ENCODE data around the gene SMOC2. TPM values are rescaled to one million over a fixed set of nuclear protein-coding genes. Genes with fewer than 3 reads are reported as not detected.
"Not testable (repeated sequence)": the region's sequence is repeated elsewhere in the genome, so short reads cannot be mapped to it uniquely, and the experiment has no call there.

The SMOC2 gene
- total RNA-seq, 2 donors from 2014 or later: not detected

- Mint-ChIP-seq H3K36me3 (no peaks in the 10 kb centered on the region), H3K27ac (peak overlapping the region in 1 of 2 donors; percentile 34), H3K9me3 (no peaks in the 10 kb centered on the region)
- DNase-seq (ENCODE audit: low spot score in 2 of 2) (no peak), ATAC-seq (no peak)
Observed at GRCh38 chr6:168535711-168536110, 94.7 kb downstream of the SMOC2 start.

GRCh38 chr6:168536196-168536595, 95.2 kb downstream of the SMOC2 start:
- H3K36me3 Mint-ChIP-seq: no peaks in the 10 kb centered on the region
- DNase-seq (ENCODE audit: low spot score in 2 of 2) (no peak), ATAC-seq (no peak)
- no peak overlapping the region for H3K27ac Mint-ChIP-seq
- no peaks in the 10 kb centered on the region for H3K9me3 Mint-ChIP-seq

GRCh38 chr6:168536665-168537539, 95.9 kb downstream of the SMOC2 start:
- ATAC-seq: no peak
- H3K27ac Mint-ChIP-seq: no peak overlapping the region
- DNase-seq (ENCODE audit: low spot score in 2 of 2): no peak
- no peaks in the 10 kb centered on the region for H3K36me3 Mint-ChIP-seq
- H3K9me3 Mint-ChIP-seq: no peaks in the 10 kb centered on the region

GRCh38 chr6:168537540-168537884, 96.5 kb downstream of the SMOC2 start:
- Mint-ChIP-seq H3K36me3 (no peaks in the 10 kb centered on the region), H3K27ac (no peak overlapping the region), H3K9me3 (no peaks in the 10 kb centered on the region)
- DNase-seq (ENCODE audit: low spot score in 2 of 2) (no peak), ATAC-seq (no peak)

GRCh38 chr6:168538188-168538891, 97.4 kb downstream of the SMOC2 start:
- ATAC-seq: not testable (repeated sequence)

GRCh38 chr6:168538892-168539811, 98.2 kb downstream of the SMOC2 start:
- Mint-ChIP-seq H3K27ac (peak overlapping the region in 1 of 2 donors; percentile 17), H3K9me3 (no peaks in the 10 kb centered on the region), H3K36me3 (no peaks in the 10 kb centered on the region)
- no peak for DNase-seq (ENCODE audit: low spot score in 2 of 2)
- no peak for ATAC-seq

More at GRCh38 chr6:168538188-168538891, 97.4 kb downstream of the SMOC2 start:
- H3K27ac Mint-ChIP-seq; H3K36me3 Mint-ChIP-seq; DNase-seq (ENCODE audit: low spot score in 2 of 2); H3K9me3 Mint-ChIP-seq: not testable (repeated sequence)

DNA sequence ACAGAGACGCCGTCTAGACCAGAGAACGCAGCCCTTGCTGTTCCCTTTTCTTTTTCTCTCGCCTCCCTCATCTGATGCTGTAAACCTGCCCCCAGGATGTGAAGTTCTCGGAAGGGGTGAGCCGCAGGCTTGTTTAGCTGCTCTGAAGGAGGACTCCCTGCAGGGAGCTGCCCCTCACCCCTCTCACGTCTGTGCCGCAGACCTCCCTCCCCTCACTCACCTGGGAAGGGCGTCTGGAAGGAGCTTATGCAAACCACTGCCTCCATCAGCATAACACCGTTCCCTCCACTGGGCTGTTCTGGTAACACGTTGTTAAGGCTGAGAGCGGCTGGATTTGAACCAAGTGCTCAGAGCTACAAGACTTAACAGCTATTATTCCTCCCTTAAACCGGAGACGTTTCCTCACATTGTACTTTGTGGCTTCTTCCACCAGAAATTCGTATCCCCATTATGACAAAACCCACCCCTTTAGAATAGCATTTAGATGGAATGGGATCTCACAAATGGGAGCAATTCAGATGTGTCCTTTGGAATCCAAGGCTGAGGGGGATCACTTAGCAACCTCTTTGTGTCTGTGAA, 99.8 kb downstream of the SMOC2 start:
- ATAC-seq: no peak
- Mint-ChIP-seq H3K36me3 (no peaks in the 10 kb centered on the region), H3K9me3 (no peaks in the 10 kb centered on the region), H3K27ac (peak overlapping the region in 1 of 2 donors; percentile 50)
- no peak for DNase-seq (ENCODE audit: low spot score in 2 of 2)

GRCh38 chr6:168541307-168541706, 100.3 kb downstream of the SMOC2 start:
- no peak overlapping the region for H3K27ac Mint-ChIP-seq
- no peaks in the 10 kb centered on the region for H3K9me3 Mint-ChIP-seq
- no peaks in the 10 kb centered on the region for H3K36me3 Mint-ChIP-seq
- no peak for DNase-seq (ENCODE audit: low spot score in 2 of 2)
- ATAC-seq: no peak

DNA sequence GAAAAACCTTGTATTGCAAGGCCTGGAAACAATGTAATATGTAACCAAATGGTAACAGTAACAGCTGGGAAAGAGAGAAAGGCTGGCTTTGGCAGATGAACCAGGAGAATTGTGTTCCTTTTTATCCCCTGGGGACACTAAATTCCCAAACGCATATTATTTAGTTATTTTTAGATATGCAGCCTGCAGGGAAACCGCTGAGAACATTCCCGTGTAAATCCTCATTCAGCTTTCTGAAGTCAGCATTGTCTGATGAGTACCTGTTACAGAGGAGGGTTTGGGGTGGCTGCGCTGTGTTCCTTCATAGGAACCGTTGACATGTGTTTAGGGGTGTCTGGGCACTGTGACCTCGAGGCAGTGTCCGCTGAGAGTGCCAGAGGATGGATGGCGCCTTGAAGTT, 101.3 kb downstream of the SMOC2 start:
- no peak overlapping the region for H3K27ac Mint-ChIP-seq

GRCh38 chr6:168545428-168545827, 104.4 kb downstream of the SMOC2 start:
- ATAC-seq (no peak), DNase-seq (ENCODE audit: low spot score in 2 of 2) (no peak)
- Mint-ChIP-seq H3K9me3 (no peaks in the 10 kb centered on the region), H3K27ac (no peak overlapping the region), H3K36me3 (no peaks in the 10 kb centered on the region)

More for the DNA sequence above, 101.3 kb downstream of the SMOC2 start:
- no peak for DNase-seq (ENCODE audit: low spot score in 2 of 2)
- ATAC-seq: no peak
- no peaks in the 10 kb centered on the region for H3K36me3 Mint-ChIP-seq
- no peaks in the 10 kb centered on the region for H3K9me3 Mint-ChIP-seq

GRCh38 chr6:168546151-168546550, 105.2 kb downstream of the SMOC2 start:
- H3K9me3 Mint-ChIP-seq: no peaks in the 10 kb centered on the region
- no peak for ATAC-seq
- DNase-seq (ENCODE audit: low spot score in 2 of 2): no peak
- H3K27ac Mint-ChIP-seq: no peak overlapping the region
- no peaks in the 10 kb centered on the region for H3K36me3 Mint-ChIP-seq

GRCh38 chr6:168546730-168547129, 105.7 kb downstream of the SMOC2 start:
- DNase-seq (ENCODE audit: low spot score in 2 of 2): no peak
- Mint-ChIP-seq H3K27ac (no peak overlapping the region), H3K9me3 (no peaks in the 10 kb centered on the region), H3K36me3 (no peaks in the 10 kb centered on the region)
- no peak for ATAC-seq

DNA sequence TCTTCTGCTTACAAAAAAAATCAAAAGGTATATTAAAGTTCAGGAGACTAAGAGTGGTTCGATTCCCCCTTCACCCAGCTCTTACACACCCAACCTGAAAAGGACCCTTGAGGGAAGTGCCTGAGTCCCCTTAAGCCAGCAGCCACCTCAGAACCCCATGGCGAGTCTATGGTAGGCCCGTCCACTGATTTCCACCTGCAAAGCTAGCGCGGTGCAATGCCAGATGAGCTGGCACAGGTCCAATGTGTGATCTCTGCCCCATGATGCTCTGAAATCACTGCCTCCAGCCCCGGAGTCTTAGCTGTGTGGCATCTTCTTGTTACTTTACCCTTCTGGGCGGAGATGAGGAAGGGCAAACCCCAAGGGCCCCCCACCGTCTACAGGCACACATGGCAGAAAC, 109.3 kb downstream of the SMOC2 start:
- ATAC-seq (no peak), DNase-seq (ENCODE audit: low spot score in 2 of 2) (no peak)
- no peaks in the 10 kb centered on the region for H3K9me3 Mint-ChIP-seq
- H3K27ac Mint-ChIP-seq: no peak overlapping the region
- no peaks in the 10 kb centered on the region for H3K36me3 Mint-ChIP-seq

GRCh38 chr6:168554472-168554871, 113.5 kb downstream of the SMOC2 start:
- H3K9me3 Mint-ChIP-seq: no peaks in the 10 kb centered on the region
- ATAC-seq (no peak), DNase-seq (ENCODE audit: low spot score in 2 of 2) (no peak)
- no peak overlapping the region for H3K27ac Mint-ChIP-seq
- no peaks in the 10 kb centered on the region for H3K36me3 Mint-ChIP-seq

DNA sequence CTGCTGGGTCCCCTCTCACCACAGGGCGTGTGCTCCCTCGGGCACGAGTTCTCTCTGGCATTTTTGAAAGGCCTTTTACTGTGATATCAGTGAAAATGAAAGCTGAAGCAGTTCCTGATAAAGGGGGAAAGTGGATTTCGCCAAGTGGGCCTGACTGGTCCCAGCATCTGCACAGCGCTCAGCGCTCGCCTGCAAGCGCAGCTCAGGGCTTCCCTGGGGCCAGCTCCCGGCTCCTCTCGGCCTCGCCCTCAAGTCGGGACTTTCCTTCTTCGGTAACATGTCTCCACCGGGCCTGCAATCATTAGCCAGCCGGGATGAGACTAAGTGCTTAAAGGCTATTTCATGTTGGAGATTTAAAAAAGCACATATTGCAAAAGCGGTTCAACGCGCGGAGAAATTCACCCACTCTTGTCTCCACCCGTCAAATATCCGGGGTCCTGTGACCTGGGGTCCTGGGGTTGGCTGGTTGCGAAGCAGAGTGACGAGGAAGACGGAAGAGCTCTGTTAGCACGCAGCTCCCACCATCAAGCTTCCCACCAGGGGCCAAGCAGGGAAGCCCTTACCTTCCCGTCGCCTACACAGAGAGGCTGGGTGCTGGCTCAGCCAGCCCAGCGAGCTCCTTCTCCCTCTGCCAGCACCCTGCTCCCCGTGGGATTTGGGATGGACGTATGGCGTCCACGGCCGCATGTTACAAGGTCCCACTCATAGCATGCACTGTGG, 114.1 kb downstream of the SMOC2 start:
- no peak for ATAC-seq
- no peak for DNase-seq (ENCODE audit: low spot score in 2 of 2)
- no peak overlapping the region for H3K27ac Mint-ChIP-seq
- no peaks in the 10 kb centered on the region for H3K9me3 Mint-ChIP-seq
- no peaks in the 10 kb centered on the region for H3K36me3 Mint-ChIP-seq

Measured in activated naive CD4-positive, alpha-beta T cell treated with anti-CD3 and anti-CD28 coated beads, Interleukin-2, amount 50 U/mL, for 72 hours (primary cell).